Gastrocnemius medialis (tissue), 4 donors: Measurements from ENCODE around the gene PECR. TPM values are rescaled to one million over a fixed set of nuclear protein-coding genes. Genes with fewer than 3 reads are reported as not detected.

Source experiments
- ATAC-seq, 2 donors: fragments of 150-250 bp; one replicate each; pipeline ENCODE4 v1.9.1; 2016
- DNase-seq, 2 donors: peaks; one replicate each; pipeline ENCODE4 v3.0.0-alpha.2; 2019
- H3K27ac ChIP-seq, 4 donors: fragments of 200-600 bp; sonication (generic); 1 replicate in 1 of 4; 2 replicates in 3 of 4; pipeline ENCODE4 v1.5.1; 2016 to 2018; ENCODE audit warnings: mild to moderate bottlenecking in 2 of 4, moderate library complexity in 1 of 4
- H3K27me3 ChIP-seq, 3 donors: fragments of 200-600 bp; sonication (generic) in 2 of 3; 1 replicate in 1 of 3; 2 replicates in 2 of 3; pipeline versions ENCODE4 v1.5.1 to v1.6.0; 2016 to 2019; ENCODE audit warnings: mild to moderate bottlenecking in 1 of 3, moderate library complexity in 1 of 3
- H3K36me3 ChIP-seq, 2 donors: fragments of 200-600 bp; sonication (generic) in 1 of 2; one replicate each; pipeline ENCODE4 v1.5.1; 2017 to 2018
- H3K4me1 ChIP-seq, 2 donors: fragments of 200-600 bp; sonication (generic) in 1 of 2; one replicate each; pipeline ENCODE4 v1.5.1; 2016 to 2017; ENCODE audit warnings: mild to moderate bottlenecking in 2 of 2
- H3K4me3 ChIP-seq, 4 donors: fragments of 200-600 bp; sonication (generic) in 3 of 4; 1 replicate in 1 of 4; 2 replicates in 3 of 4; pipeline ENCODE4 v1.5.1; 2016 to 2019; ENCODE audit warnings: mild to moderate bottlenecking in 2 of 4
- H3K9me3 ChIP-seq, 3 donors: fragments of 200-600 bp; sonication (generic) in 2 of 3; 1 replicate in 1 of 3; 2 replicates in 2 of 3; pipeline ENCODE4 v1.5.1; 2016 to 2019
- POLR2A ChIP-seq, 2 donors: fragments of 450-650 bp; IDR thresholded peaks; one replicate each; pipeline ENCODE4 v1.6.1; 2017; ENCODE audit warnings: antibody characterized with exemption in 2 of 2, mild to moderate bottlenecking in 2 of 2, moderate library complexity in 2 of 2
- in situ Hi-C, 4 donors: fragments of 200-750 bp; cut with MboI; loops; one replicate each; pipeline versions ENCODE4 v1.15.0 to v1.8.0; 2017; ENCODE audit warnings: low sequenced_read_pairs in 4 of 4
- intact Hi-C: fragments of 100-400 bp; cut with DNase I; formaldehyde crosslinking; loops from one replicate; pipeline ENCODE4 v1.15.1; 2023; ENCODE audit warnings: low total_unique reads
- total RNA-seq, 4 donors: library from RNA; depleted of rRNA; stranded (reverse); fragments of >200 nt; gene quantifications; one replicate each; pipeline versions ENCODE4 v1.1.0 to v1.2.3, GENCODE V29; 2016
- TF ChIP-seq, protein P1 (sequence below), 5 experiments: fragments of 450-650 bp in 3 of 5; fragments of 200-600 bp in 2 of 5; sonication (generic) in 2 of 5; IDR thresholded peaks in 4 of 5; conservative IDR thresholded peaks in 1 of 5; 1 replicate in 4 of 5; 2 replicates in 1 of 5; pipeline ENCODE4 v1.5.1; 2016 to 2019; ENCODE audit warnings: antibody characterized with exemption in 5 of 5, mild to moderate bottlenecking in 3 of 5, moderate library complexity in 3 of 5

Gene PECR
- total RNA-seq, 4 donors from 2014 or later: 0.42 to 7.5 (median 1.5) TPM

DNA sequence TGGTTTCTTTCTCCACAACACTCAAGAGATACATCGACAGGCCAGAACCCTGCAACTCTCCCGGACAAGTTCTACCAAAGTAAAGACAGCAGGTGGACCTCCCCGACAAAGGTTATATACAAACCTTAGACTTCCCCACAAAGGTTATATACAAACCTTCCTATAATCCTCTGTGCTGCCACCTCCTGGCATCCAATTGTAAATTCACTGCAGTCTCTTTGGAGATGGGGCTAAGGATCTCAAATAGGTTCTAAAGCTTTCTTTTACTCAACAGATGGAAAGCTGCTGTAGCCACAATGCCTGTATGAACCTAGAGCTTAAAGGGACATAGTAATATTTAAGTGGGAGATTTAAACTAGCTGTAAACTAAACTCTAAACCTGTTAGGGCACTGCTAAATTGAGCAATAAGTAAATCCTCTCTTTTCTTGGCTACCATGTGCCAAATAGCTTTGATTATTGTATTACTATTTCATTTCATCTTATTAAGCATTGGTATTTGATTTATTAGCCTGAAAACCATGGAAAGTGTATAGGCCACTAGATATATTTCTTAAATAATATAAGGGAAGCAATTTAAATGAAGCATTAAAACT lies 58.5 kb downstream of the PECR start:
- Histone ChIP-seq H3K9me3 (no peaks in the 10 kb centered on the region), H3K27me3 (no peaks in the 10 kb centered on the region), H3K4me1 (no peaks in the 10 kb centered on the region), H3K4me3 (no peak overlapping the region), H3K36me3 (no peaks in the 10 kb centered on the region), H3K27ac (no peak overlapping the region)
- in situ Hi-C loops (no loop called here), intact Hi-C loops (no loop called here)
- ATAC-seq (no peak), DNase-seq (no peak)
- TF ChIP-seq POLR2A (IDR thresholded peaks at IDR 0.05): no peak
- TF ChIP-seq, protein P1, sequence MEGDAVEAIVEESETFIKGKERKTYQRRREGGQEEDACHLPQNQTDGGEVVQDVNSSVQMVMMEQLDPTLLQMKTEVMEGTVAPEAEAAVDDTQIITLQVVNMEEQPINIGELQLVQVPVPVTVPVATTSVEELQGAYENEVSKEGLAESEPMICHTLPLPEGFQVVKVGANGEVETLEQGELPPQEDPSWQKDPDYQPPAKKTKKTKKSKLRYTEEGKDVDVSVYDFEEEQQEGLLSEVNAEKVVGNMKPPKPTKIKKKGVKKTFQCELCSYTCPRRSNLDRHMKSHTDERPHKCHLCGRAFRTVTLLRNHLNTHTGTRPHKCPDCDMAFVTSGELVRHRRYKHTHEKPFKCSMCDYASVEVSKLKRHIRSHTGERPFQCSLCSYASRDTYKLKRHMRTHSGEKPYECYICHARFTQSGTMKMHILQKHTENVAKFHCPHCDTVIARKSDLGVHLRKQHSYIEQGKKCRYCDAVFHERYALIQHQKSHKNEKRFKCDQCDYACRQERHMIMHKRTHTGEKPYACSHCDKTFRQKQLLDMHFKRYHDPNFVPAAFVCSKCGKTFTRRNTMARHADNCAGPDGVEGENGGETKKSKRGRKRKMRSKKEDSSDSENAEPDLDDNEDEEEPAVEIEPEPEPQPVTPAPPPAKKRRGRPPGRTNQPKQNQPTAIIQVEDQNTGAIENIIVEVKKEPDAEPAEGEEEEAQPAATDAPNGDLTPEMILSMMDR (IDR thresholded peaks at IDR 0.05 in 4 of 5, conservative IDR thresholded peaks at IDR 0.05 in 1 of 5): peak in 2 of 5 experiments; percentile 20 to 53

DNA sequence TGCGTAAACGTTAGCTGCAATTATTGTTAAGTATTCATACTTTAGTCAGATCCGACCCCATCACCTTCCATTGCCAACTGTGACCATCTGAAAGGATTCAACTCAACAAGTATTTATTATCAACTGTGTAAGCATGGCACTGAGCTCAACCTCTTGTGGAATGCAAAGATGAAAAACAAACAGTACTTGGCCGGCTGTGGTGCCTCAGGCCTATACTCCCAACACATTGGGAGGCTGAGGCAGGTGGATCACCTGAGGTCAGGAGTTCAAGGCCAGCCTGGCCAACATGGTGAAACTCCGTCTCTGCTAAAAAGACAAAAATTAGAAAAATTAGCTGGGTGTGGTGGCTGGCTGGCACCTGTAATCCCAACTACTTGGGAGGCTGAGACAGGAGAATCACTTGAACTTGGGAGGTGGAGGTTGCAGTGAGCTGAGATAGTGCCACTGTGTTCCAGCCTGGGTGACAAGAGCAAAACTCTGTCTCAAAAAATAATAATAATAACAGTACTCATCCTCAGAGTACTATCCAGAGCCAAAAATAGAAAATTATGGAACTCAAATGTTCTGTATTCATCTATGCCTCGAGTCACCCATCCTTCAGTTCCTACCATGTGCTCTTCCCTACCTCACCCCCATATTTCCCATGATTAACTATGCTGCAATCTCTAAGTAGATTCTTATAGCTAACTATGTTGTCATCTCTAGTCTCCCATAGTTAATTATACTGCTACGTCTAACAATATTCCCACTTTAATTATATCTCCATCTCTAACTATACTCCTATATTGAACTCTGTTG lies 59.6 kb downstream of the PECR start:
- Histone ChIP-seq H3K4me3 (no peak overlapping the region), H3K36me3 (no peaks in the 10 kb centered on the region), H3K4me1 (no peaks in the 10 kb centered on the region), H3K27me3 (no peaks in the 10 kb centered on the region), H3K27ac (no peak overlapping the region), H3K9me3 (no peaks in the 10 kb centered on the region)
- no peak for DNase-seq
- TF ChIP-seq POLR2A (IDR thresholded peaks at IDR 0.05): no peak
- TF ChIP-seq, protein P1 (IDR thresholded peaks at IDR 0.05 in 4 of 5, conservative IDR thresholded peaks at IDR 0.05 in 1 of 5): no peak
- in situ Hi-C loops (no loop called here), intact Hi-C loops (no loop called here)
- no peak for ATAC-seq

DNA sequence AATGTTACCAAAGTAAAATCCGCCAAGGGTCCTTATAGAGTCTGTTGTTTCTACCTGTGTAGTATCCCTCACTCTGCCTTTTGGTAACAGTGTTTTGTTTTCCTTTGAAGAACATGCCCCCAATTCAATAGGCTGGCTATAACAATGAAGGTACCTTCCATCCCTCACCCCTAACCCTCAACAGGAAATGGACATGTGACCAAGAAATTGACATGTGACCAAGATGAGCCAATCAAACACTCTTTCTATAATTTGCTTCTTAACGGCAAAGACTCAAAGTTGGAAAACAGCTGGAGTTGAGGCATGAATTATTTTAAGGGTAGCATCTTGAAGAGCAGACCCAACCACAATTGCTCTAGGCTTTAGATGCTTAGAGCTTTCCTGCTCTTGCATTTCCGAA lies 62.9 kb downstream of the PECR start:
- no peak for ATAC-seq
- TF ChIP-seq POLR2A (IDR thresholded peaks at IDR 0.05): no peak
- TF ChIP-seq, protein P1 (IDR thresholded peaks at IDR 0.05 in 4 of 5, conservative IDR thresholded peaks at IDR 0.05 in 1 of 5): no peak
- H3K9me3 ChIP-seq: no peaks in the 10 kb centered on the region
- intact Hi-C loops: no loop called here
- no peak overlapping the region for H3K27ac ChIP-seq
- peaks cover 0 to 4% of the 10 kb centered on the region in 2 donors for H3K4me1 ChIP-seq
- no peak for DNase-seq
- no peaks in the 10 kb centered on the region for H3K27me3 ChIP-seq
- no peak overlapping the region for H3K4me3 ChIP-seq
- no peaks in the 10 kb centered on the region for H3K36me3 ChIP-seq
- in situ Hi-C loops: no loop called here

DNA sequence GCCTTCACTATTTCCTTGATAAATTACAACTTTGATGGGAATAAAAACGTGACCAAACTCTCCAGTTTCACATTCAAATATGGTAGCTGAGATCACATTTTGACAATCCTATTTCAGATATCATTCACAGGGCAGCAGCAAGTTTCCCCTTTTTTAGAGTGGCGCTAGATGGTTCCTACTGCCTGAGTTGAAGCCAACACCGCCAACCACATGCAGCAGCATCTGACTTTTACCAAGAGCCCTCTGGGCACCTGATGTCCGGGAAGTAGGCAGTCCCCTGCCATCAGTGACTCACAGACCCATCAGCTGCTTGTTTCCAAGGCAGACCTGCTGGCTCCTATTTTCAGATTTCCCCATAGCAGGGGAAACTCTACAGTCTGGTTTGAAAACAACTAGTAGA lies 64.2 kb downstream of the PECR start:
- Histone ChIP-seq H3K36me3 (no peaks in the 10 kb centered on the region), H3K27me3 (no peaks in the 10 kb centered on the region), H3K4me1 (peaks cover 0 to 8% of the 10 kb centered on the region in 2 donors), H3K27ac (no peak overlapping the region), H3K4me3 (no peak overlapping the region), H3K9me3 (no peaks in the 10 kb centered on the region)
- intact Hi-C loops: no loop called here
- TF ChIP-seq POLR2A (IDR thresholded peaks at IDR 0.05): no peak
- TF ChIP-seq, protein P1 (IDR thresholded peaks at IDR 0.05 in 4 of 5, conservative IDR thresholded peaks at IDR 0.05 in 1 of 5): no peak
- in situ Hi-C loops: no loop called here
- DNase-seq (peak in 1 of 2 donors; percentile 16), ATAC-seq (no peak)
